ENCODE results near the gene CNGB1. TPM values are rescaled to one million over a fixed set of nuclear protein-coding genes. Genes with fewer than 3 reads are reported as not detected.

CNGB1 gene
- total and polyA plus RNA-seq, 2 of the 13 experiments (the other 11 are each of a cell fraction or from before 2014, with no cell fraction given), result 0.02 to 0.15 TPM

DNA sequence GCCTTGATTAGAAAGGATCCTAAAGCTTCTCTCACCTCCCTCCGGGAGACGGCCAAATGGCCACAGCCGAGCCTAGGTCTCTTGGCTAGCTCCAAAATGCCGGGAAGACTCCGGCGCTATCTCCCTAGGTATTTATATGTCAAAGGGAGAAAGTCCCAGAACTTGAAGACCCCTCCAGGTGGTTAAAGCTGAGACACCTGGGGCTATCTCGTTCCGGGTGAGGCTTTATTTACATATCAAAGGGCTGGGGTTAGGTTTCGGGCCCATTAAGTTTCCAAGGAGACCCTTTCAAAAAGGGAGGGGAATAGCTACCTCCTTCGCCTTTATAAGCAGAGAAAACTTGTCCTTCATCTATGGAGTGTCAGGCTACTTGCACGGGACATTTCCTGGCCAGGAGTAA lies 97.7 kb downstream of the CNGB1 start:
- H3K9ac ChIP-seq (ENCODE audit: insufficient read depth, low read depth, low read length), result no peak overlapping the region
- H3K4me3 ChIP-seq (replicated peaks in 1 of 3; ENCODE audit: insufficient read depth in 1 of 3, low read depth in 2 of 3, low read length in 3 of 3), result no peak overlapping the region
- intact Hi-C loops (cut with micrococcal nuclease; ENCODE audit: unreplicated experiment) (no loop called here), in situ Hi-C loops (cut with HindIII; ENCODE audit: extremely low pct_ligation_motif_present, low pct_unique_long_range_greater_than_20kb) (no loop called here)
- no peaks in the 10 kb centered on the region for H3K36me3 ChIP-seq (replicated peaks in 1 of 2; ENCODE audit: control insufficient read depth in 1 of 2, insufficient read depth in 2 of 2, low read length in 2 of 2)
- no TSS peak for BruUV-seq (replicated peaks)
- H3K27me3 ChIP-seq (ENCODE audit: control insufficient read depth in 1 of 2, insufficient read depth in 2 of 2, low read length in 2 of 2), result 0 out of 5 replicates have a peak, but pooled peaks cover 0 to 6% of the 10 kb centered on the region in 2 experiments
- H3K27ac ChIP-seq (ENCODE audit: extremely low read length, insufficient read depth, low read length), result no peak overlapping the region
- DNase-seq (ENCODE audit: low spot score), result no peak
- H3K4me1 ChIP-seq (ENCODE audit: insufficient read depth, low read length), result peaks cover 18% of the 10 kb centered on the region
- WGBS (ENCODE audit: low lambda C conversion rate), result 61% methylated on average over 11 of the region's 11 CpGs
- TF ChIP-seq MED1 (CRISPR knock-in tag; IDR thresholded peaks at IDR 0.05), result no peak
- TF ChIP-seq ZNF720 (CRISPR knock-in tag; IDR thresholded peaks at IDR 0.05), result no peak
- no peak for TF ChIP-seq ZNF232 (CRISPR knock-in tag; IDR thresholded peaks at IDR 0.05; ENCODE audit: borderline replicate concordance)
- no peak for TF ChIP-seq ZNF235 (CRISPR knock-in tag; IDR thresholded peaks at IDR 0.05; ENCODE audit: borderline replicate concordance)
- no peak for TF ChIP-seq NR2F2 (IDR thresholded peaks at IDR 0.05; ENCODE audit: borderline replicate concordance, low read depth)
- no peak for TF ChIP-seq ZFP36L2 (CRISPR knock-in tag; IDR thresholded peaks at IDR 0.05)
- no peak for TF ChIP-seq PHF8 (CRISPR knock-in tag; IDR thresholded peaks at IDR 0.05)
- TF ChIP-seq, protein P1, sequence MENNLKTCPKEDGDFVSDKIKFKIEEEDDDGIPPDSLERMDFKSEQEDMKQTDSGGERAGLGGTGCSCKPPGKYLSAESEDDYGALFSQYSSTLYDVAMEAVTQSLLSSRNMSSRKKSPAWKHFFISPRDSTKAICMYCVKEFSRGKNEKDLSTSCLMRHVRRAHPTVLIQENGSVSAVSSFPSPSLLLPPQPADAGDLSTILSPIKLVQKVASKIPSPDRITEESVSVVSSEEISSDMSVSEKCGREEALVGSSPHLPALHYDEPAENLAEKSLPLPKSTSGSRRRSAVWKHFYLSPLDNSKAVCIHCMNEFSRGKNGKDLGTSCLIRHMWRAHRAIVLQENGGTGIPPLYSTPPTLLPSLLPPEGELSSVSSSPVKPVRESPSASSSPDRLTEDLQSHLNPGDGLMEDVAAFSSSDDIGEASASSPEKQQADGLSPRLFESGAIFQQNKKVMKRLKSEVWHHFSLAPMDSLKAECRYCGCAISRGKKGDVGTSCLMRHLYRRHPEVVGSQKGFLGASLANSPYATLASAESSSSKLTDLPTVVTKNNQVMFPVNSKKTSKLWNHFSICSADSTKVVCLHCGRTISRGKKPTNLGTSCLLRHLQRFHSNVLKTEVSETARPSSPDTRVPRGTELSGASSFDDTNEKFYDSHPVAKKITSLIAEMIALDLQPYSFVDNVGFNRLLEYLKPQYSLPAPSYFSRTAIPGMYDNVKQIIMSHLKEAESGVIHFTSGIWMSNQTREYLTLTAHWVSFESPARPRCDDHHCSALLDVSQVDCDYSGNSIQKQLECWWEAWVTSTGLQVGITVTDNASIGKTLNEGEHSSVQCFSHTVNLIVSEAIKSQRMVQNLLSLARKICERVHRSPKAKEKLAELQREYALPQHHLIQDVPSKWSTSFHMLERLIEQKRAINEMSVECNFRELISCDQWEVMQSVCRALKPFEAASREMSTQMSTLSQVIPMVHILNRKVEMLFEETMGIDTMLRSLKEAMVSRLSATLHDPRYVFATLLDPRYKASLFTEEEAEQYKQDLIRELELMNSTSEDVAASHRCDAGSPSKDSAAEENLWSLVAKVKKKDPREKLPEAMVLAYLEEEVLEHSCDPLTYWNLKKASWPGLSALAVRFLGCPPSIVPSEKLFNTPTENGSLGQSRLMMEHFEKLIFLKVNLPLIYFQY (CRISPR knock-in tag; IDR thresholded peaks at IDR 0.05; ENCODE audit: borderline replicate concordance), result no peak
- TF ChIP-seq, protein P2, sequence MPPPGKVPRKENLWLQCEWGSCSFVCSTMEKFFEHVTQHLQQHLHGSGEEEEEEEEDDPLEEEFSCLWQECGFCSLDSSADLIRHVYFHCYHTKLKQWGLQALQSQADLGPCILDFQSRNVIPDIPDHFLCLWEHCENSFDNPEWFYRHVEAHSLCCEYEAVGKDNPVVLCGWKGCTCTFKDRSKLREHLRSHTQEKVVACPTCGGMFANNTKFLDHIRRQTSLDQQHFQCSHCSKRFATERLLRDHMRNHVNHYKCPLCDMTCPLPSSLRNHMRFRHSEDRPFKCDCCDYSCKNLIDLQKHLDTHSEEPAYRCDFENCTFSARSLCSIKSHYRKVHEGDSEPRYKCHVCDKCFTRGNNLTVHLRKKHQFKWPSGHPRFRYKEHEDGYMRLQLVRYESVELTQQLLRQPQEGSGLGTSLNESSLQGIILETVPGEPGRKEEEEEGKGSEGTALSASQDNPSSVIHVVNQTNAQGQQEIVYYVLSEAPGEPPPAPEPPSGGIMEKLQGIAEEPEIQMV (CRISPR knock-in tag; IDR thresholded peaks at IDR 0.05; ENCODE audit: low read depth), result no peak
- TF ChIP-seq, protein P3, sequence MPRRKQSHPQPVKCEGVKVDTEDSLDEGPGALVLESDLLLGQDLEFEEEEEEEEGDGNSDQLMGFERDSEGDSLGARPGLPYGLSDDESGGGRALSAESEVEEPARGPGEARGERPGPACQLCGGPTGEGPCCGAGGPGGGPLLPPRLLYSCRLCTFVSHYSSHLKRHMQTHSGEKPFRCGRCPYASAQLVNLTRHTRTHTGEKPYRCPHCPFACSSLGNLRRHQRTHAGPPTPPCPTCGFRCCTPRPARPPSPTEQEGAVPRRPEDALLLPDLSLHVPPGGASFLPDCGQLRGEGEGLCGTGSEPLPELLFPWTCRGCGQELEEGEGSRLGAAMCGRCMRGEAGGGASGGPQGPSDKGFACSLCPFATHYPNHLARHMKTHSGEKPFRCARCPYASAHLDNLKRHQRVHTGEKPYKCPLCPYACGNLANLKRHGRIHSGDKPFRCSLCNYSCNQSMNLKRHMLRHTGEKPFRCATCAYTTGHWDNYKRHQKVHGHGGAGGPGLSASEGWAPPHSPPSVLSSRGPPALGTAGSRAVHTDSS (CRISPR knock-in tag; conservative IDR thresholded peaks at IDR 0.05), result no peak
- no peak for TF ChIP-seq RCOR2 (CRISPR knock-in tag; IDR thresholded peaks at IDR 0.05)
- TF ChIP-seq MAF1 (CRISPR knock-in tag; IDR thresholded peaks at IDR 0.05; ENCODE audit: borderline replicate concordance), result no peak
- no peak for TF ChIP-seq ZNF713 (CRISPR knock-in tag; IDR thresholded peaks at IDR 0.05)
- no peak for TF ChIP-seq ZBTB7B (CRISPR knock-in tag; IDR thresholded peaks at IDR 0.05)
- TF ChIP-seq, protein P4, sequence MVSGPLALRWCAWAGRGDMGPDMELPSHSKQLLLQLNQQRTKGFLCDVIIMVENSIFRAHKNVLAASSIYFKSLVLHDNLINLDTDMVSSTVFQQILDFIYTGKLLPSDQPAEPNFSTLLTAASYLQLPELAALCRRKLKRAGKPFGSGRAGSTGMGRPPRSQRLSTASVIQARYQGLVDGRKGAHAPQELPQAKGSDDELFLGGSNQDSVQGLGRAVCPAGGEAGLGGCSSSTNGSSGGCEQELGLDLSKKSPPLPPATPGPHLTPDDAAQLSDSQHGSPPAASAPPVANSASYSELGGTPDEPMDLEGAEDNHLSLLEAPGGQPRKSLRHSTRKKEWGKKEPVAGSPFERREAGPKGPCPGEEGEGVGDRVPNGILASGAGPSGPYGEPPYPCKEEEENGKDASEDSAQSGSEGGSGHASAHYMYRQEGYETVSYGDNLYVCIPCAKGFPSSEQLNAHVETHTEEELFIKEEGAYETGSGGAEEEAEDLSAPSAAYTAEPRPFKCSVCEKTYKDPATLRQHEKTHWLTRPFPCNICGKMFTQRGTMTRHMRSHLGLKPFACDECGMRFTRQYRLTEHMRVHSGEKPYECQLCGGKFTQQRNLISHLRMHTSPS (CRISPR knock-in tag; IDR thresholded peaks at IDR 0.05; ENCODE audit: low read depth), result no peak
- no peak overlapping the region for H3K4me2 ChIP-seq (ENCODE audit: low read depth, low read length)
- H4K20me1 ChIP-seq (ENCODE audit: insufficient read depth, low read length), result no peaks in the 10 kb centered on the region
- H2AFZ ChIP-seq (ENCODE audit: low read length), result no peak overlapping the region
- FAIRE-seq, result no peak
- no peaks in the 10 kb centered on the region for H3K9me3 ChIP-seq (ENCODE audit: low read length)
- ATAC-seq, result no peak
- H3K79me2 ChIP-seq (ENCODE audit: insufficient read depth, low read length), result no peaks in the 10 kb centered on the region
- ChIA-PET CTCF (ENCODE audit: low intra/inter-chr PET ratio, low total read pairs) (no interaction called here), POLR2A (no interaction called here)

All from HepG2 (cell line).